Hippocampal formation (tissue), 2 donors: ENCODE results near the gene ARHGEF16.

Experiments used
- DNase-seq, 2 donors: peaks; one replicate each; lab custom pipeline; 2025; lab: John Stamatoyannopoulos, UW

ARHGEF16 gene

DNA sequence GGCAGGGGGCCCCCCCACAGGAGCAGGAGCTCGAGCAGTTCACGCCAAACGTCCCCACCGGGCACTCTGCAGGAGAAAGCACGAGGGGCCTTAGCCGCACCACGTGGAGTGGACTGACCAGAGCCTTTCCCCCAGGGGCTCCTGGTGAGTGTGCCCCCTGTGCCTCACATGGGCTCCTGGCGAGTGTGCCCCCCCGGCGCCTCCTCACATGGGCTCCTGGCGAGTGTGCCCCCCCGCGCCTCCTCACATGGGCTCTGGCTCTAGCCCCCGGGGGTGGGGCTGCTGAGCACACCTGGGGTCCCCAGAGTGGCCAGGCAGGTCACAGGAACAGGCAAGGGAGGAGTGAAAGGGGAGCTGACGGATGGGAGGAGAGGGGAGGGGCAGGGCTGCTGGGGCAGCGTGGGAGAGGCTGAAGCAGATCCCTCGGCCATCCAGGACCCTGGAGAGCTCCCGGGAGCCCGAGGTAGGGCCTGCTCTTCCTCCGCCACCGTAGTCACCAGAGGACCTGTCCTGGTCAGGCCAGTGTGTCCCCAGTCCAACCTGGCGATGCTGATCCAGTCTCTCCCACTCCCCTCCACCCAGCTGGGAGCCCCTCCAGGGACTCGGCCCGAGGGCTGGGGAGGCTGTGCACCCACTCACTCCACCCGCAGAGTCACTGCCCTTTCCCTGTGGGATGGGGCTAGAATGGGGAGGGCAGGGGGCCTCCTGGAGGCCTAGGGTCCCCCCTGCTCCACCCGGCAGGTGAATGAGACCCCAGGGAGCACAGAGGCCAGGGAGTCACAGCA is 47.6 kb downstream of the ARHGEF16 start:
- no peak for DNase-seq

DNA sequence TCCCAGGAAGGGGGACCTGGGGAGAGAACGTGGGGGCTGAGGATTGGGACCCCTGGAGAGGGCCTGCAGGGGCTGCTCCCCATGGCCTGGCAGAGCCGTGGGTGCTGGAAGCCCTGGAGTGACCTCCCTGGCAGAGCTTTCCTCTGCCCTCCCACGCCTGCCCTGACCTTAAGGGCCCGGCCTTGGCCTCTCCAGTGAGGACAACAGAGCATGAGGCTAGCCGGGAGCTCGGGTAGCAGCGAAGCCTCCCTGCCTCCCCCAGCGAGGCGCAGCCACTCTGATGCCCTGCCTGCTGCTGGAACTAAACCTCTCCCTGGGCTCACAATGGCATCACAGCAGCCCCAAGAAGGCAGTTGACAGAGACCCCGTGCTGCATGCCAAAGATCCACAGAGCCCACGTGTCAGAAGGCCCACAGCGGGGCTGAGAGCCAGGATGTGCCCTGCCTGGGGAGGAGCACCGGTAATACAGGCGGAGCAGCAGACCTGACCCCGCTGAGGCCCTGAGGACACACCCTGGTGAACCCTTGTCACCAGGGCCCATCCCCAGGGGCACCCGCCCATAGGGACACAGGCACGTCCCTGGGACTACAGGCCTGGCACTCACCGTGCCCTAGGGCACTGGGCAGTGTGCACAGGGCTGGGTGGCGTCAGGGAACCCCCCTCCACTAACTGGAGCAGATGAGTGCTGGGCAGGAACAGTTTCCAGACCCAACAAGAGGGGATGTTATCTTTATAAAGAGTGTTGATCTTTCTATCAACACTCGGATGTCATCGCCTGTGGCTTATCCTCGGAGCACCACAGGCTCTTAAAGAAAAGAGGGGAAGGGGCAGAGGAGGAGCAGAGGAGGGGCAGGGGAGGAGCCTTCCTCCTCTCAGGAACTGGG is 48.4 kb downstream of the ARHGEF16 start:
- no peak for DNase-seq

DNA sequence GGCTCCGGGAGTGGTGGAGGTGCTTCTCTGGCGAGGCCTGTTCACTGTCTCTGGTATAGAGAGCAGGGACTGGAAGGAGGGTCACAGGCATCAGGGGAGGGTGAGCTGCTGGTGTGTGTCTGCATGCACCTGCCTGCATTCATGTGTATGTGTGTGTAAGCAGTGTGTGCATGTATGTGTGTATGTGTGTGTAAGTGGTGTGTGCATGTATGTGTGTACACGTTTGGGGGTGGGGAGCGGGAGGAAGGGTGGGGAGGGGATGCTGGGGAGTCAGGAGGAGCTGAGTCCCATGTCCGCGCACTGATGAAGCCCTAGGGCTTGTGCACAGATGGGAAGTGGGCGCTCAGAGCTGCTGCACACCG is 49.0 kb downstream of the ARHGEF16 start:
- no peak for DNase-seq

DNA sequence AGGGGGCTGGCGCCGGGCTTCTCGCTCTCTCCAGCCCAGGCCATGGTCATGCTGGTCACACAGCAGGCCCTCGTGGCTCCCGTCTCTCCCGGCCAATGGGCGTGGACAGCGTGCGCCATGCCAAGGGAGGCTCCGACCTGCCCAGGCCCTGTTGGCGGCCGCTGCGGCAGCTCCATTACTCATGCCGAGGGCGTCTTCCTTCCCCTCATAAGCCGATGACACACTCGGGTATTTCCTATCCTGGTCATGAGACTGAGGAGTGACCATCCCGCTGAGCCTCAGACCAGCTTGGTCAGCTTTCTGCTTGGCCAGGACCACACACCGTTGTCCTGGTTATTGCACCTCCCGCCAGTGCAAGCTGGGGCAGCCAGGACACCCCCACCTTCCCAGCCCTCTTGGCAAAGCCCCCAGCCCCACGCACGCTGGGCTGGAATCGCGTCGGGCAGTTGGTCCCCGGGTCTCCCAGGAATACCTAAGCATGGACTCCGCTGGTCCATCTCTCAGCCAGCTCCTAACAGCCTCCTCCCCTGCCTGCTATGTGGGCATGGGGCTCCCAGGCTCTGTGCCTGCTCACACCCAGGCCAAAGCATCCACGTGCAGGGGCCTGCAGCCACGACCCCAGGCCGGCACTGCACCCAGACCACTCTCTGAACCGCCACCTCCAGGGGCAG is 49.8 kb downstream of the ARHGEF16 start:
- peak; percentile 7 to 24 for DNase-seq

DNA sequence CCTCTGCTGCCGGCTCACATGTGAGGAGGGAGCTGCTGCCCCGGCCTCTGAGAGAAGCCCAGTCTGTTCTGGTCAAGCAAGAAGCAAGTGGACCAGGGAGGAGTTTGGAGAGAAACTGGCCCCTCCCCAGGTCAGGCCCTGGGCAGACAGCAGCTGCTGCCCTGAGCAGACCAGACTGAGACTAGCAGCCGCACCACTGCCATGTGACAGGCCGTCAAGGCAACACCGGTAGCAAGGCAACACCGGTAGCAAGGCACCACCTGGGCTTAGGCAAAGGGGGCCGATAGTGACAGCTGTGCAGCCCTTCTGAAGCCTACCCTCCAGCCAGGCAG is 50.3 kb downstream of the ARHGEF16 start:
- no peak for DNase-seq

DNA sequence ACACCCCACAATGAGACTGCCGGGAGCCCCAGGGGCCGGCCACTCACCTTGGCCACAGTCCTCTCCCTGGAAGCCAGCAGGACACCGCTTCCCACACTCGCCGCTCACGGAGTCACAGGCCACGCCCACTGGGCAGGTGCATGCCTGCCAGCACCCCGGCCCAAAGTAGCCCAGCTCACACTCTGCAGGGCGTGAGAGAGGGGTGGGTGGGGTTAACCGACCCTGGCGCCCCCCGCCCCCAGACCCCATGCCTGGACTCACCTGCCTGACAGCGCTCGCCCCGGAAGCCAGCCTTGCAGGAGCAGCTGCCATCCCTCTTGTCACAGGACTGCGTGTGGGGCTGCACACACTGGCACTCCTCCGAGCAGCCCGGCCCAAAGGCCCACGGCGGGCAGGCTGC is 50.7 kb downstream of the ARHGEF16 start:
- DNase-seq, result no peak

DNA sequence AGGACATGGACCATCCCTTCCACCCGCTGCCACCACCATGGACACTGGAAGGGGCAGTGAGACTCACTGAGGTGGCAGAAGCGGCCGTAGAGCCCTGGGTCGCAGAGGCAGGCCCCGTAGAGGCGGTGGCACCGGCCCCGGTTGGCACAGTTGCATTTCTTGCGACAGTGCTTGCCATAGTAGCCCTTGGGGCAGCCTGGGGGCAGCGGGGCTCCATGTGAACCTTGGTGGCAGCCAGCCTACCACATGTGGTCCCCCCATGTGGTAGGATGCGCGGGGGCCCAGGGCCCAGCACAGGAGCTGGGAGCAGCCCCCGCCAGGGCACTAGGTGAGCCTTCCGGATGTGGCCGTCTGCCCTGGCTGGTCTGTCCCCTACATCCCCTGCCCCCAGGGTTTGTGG is 51.6 kb downstream of the ARHGEF16 start:
- DNase-seq, result no peak

DNA sequence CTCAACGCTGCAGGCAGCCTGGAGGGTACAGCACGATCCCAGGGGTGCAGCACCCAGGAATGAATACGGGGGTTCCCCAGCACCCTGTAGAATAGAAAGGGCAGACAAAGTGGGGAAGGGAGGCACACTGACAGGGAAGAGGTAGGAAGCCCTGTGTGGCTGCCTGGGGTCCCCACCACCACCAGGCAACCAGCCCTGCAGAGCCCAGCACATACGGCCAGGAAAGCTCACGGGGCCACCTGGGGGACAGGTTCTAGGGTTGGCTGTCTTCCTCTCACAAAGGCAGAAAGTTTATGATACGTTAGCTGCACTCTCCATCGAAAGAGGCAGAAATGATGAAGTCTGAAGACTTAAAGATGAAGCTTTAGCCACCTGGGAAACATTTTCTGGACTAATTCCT is 52.5 kb downstream of the ARHGEF16 start:
- DNase-seq, result no peak

DNA sequence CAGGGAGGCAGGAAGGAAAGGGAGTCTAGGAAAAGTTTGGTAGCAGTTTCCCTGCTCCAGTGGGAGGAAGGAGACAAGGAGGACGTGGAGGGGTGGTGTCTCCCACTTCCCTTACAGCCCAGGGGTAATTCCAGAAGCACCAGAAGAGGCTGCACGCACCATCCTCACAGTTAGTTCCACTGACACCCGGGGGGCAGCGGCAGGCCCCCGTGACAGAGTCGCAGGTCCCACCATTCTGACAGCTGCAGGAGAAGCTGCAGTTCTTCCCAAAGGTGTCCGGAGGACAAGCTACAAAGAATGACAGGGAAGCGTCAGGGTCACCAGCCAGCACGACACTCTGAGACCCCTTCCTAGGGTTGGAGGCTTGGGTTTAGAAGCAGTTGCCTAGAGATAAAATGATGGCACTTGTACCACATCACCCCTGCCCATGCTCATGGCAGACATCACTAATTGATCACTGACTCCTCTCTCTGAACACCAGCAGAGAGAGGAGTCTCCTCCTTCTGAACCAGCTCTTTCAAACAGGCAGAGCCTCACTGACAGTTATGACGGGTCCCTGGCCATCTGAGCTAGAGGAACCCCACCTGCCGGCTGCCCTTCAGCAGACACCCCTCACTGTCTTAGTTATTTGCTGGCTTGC is 53.3 kb downstream of the ARHGEF16 start:
- no peak for DNase-seq

DNA sequence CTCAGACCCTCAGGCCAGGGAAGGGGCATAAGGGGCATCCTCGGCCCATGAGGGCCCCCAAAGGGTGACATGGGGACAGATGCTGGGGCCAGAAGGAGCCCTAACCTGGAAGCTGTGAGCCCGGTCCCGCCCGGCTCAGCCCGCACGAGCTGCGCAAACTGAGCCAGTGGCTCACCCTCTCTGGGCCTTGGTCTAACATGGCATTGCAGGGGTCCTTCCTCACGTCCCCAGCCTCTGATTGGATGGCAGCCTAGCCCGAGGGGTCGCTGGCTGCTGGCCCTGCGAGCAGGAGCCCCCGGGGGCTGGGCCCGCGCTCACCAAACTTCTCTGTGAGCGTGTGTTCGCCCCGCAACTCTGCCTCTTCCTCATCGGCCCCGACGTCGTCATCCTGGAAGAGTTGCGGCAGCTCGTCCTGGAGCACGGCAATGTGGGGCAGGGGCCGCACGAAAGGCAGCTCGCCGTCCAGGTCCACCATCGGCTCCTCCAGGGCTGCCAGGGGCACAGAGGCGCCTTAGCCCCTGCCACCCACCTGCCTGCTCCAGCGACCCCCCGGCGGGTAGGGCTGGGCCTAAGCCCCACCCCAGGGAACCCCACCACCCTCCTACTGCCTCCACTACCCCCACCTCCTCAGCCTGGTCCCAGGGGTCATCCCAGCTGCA is 54.4 kb downstream of the ARHGEF16 start:
- no peak for DNase-seq

DNA sequence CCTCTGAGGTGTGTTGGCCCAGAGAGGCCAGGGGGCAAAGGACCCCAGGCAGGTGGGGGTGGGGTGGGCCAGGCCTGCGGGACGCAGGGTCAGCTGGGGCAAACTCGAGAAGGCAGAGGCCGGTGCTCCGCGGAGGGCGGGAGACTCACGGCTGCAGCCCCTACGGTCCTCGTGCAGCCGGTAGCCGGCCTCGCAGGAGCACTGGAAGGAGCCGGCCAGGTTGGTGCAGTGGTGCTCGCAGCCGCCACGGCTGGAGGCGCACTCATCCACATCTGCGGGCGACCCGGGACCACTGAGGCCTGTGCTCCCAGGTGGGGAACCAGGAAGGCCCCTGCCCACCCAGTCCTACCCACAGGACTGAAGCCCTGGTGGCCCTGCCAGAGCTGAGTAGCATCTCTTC is 55.3 kb downstream of the ARHGEF16 start:
- DNase-seq, result no peak

DNA sequence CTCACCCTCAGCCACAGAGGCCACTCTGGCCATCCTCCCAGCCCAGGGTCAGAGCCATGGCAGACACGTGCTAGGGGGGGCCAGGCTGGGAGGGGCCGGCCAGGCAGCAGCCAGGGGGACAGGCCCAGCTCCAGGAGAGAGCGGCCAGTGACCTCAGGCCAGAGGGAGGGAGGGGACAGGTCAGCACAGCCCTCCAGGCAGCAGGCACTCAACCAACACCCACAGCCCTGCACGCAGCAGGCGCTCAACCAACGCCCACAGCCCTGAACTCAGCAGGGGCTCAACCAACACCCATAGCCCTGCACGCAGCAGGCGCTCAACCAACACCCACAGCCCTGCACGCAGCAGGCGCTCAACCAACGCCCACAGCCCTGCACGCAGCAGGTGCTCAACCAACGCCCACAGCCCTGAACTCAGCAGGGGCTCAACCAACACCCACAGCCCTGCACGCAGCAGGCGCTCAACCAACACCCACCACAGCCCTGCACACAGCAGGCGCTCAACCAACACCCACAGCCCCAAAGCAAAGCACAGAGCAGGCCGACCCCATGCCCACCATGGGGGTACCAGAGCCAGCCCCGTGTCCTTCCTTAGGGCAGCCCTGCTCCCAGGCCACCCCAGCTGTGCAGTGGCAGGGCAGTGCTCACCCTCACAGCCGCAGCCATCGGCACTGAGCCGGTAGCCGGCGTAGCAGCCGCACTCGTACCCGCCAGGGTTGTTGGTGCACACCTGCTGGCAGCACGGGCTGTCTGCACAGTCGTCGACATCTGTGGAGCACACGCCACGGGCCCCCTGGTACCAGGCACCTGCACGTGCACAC is 55.9 kb downstream of the ARHGEF16 start:
- DNase-seq, result no peak

DNA sequence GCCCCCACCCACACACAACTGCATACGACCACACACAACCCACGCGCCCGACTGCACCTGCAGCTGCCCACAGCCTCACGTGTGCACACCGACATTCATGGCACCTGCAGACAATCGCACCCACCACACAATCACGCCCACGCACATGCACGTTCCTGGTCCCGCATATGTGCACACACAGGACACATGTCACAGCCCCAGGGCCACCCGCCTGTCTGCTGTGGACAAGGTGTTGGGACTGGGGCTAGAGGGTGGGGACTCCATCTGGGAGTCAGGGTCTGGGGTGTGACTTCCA is 56.4 kb downstream of the ARHGEF16 start:
- DNase-seq, result no peak

DNA sequence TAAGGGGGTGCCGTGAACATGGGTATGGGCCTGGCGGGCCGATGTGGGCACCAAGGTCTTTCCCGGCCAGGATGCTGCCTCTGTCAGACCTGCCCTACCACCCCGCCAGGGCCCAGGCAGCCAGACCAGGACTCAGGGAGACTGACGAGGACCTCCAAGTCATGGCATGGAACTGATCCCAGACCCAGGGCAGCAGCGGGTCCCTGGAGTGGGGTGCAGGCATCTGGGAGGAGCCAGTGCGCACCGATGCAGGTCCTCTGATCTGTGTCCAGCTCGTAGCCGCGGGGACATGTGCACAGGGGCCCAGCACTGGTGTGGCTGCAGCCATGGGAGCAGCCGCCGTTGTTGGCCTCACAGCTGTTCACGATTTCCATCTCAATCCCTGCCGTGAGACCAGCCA is 56.8 kb downstream of the ARHGEF16 start:
- DNase-seq, result no peak

DNA sequence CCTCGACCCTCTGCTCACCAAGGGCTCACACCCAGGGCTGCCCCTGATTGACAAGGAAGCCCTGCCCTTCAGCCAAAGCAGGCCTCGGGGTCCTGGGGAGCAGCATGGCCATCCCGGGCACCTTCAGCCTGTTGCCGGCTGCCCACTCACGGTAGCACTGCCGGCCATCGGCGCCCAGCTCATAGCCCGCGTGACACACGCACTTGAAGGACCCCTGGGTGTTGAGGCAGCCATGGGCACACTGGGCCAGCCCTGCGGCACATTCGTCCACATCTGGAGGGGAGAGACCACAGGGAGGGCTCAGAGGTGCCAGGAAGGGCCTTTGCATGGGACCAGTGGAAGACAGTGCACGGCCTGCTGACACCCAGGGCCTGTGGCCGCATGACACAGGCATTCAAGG is 57.4 kb downstream of the ARHGEF16 start:
- DNase-seq, result no peak

DNA sequence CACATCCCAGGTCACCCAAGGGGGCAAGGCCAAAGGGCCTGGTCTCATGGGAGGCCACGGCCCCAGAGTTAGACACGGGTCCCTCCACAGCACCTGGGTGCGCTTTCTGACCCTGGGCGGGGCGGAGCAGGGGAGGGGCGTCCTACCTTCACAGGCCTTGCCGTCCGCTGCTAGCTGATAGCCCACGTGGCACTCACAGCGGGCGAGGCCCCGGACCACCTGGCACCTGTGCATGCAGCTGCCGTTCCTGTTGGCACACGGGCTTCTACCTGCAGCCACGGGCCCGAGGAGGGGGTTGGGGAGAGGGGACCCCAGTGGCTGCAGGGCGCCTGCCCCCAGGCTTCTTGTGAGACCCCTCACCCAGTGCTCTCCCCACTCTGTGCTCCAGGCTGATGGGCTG is 59.9 kb downstream of the ARHGEF16 start:
- no peak for DNase-seq

DNA sequence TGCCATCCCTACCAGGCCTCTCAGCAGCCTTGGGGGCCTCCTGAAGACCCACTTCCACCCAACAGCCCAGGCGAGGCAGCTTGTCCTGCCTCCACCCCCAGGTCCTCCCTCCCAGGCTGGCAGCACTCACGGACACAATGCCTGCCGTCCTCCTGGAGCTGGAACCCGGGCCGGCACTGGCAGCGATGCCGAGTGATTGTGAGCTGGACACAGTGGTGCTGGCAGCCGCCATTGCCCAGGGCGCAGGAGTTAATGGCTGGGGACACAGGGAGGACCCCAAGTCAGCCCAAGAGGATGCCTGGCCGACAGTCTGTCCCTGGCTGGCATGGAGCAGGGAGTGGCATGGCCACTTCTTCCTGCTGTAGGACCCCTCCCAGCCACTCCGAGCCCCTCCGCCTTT is 60.8 kb downstream of the ARHGEF16 start:
- no peak for DNase-seq

DNA sequence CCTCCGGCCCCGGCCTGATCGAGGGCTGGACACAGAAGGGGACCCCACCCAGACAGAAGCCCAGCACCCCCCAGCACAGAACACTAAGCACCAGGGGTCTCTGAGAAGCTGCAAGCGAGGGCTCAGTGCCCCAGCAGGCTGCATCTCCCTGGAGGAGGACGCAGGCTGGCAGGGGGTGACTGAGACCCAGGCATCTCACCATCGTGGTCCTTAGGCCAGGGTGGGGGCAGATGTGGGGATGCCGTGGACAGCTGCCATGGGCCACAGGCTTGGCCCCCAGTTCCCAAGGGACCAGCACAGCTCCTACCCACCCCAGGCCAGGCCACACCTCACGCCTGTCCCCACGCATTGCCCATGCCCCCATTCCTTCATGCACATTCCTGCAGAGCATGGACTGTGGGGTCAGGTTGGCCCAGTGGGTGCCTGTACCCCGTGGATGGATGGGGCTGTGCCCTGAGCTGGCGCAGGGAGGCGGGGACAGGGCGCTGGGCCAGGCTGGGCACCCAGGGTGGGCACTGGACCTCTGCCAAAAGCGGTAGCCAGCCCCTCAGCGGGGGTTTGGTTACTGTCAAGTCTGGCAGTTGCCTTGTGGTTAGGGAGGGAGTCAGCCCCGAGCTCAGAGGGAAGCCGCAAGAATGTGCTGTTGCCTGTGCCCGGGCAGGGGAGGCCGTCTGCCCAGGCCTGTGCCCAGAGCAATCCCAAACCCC is 61.5 kb downstream of the ARHGEF16 start:
- no peak for DNase-seq

DNA sequence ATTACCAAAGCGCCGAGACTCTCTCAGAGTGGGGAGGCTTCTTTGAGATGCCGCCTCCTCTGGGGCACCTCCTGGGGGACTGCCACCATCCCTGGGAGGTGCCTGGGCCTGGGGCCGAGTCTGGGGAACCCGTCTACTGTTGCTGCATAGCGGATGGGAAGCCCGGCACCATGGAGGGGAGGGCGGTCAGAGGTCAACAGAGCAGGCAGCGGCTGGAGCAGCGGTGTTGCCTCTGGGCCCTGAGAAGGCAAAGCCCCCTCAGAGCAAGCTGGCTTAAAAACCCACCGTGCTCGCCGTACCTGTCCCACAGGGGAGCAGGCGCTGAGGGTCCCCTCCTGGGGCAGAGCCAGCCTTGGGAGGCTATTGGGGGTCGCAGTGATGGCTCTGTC is 62.0 kb downstream of the ARHGEF16 start:
- DNase-seq, result no peak

DNA sequence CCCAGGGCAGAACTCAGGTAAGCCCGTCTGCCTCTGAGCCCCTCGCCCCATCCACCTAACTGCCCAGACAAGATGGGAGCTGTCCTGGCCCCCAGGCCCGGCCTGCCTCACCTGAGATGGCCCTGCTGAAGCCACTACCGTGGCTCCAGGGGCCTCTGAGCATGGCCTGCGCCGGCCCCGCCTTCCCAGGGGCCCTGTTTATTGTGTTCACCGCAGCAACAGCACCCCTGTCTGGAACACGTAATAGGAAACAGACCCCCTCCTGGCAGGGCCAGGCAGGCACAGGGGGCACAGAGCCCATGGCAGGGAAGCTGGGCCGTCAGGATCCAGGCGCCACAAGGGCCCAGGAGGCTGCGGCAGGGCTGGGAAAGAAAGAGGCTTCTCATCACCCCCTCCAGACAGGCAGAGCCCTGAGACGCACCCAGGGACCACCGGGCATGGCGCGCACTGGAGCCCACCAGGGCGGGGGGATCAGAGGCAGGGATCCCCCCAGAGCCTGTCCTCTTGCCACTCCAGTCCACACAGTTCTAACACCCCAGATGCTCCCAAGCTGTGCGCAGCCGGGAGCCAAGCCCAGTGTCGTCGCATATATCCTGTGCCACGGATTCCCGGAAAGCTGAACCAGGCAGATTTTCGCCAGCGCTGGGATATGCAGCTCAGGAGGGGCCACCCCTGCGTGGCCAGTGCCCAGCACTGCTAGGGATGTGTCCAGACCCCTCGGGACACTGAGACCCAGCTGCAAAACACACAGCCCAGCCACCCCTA is 62.6 kb downstream of the ARHGEF16 start:
- DNase-seq, result no peak
